ENCODE data around the gene ECI1. TPM values are rescaled to one million over a fixed set of nuclear protein-coding genes. Genes with fewer than 3 reads are reported as not detected.

ECI1 gene
- total RNA-seq, 1 experiment from 2014 or later, result 71.7 TPM

DNA sequence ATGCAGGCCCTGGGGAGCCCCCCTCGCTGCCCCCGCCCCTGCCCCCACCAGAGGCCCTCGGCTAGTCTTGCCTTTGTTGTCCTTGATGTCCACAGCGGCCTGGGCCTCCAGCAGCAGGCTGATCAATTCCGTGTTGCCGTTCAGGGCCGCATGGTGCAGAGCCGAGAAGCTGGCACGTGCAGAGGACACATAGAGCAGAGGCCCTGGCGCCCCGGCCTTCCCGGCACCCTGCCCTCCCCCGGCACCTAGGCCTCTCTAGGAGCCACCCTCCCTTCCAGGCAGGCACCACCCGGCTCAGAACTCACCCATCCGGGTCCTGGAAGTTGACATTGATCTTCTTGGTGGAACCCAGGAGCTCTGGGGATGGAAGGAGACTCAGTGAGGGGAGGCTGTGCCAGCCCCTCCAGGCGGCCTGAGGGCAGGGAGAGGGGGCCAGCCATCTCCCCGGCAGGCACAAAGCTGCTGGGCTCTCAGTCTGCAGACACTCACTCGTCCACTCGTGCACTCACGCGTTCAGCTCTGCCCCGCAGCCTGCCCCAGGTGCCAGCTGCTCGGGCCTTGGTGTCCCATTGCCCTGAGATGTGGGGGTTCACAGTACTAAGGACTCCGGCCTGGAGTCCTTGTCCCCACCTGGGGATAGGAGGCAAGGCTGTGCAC is 61.3 kb downstream of the ECI1 start:
- Histone ChIP-seq H3K27me3 (ENCODE audit: low read length) (no peaks in the 10 kb centered on the region), H3K4me3 (ENCODE audit: low read length) (no peak overlapping the region), H3K9ac (ENCODE audit: low read length) (no peak overlapping the region), H3K36me3 (ENCODE audit: low read depth, low read length) (no peaks in the 10 kb centered on the region), H3K9me3 (ENCODE audit: low read length) (no peaks in the 10 kb centered on the region), H3K27ac (ENCODE audit: low read length) (no peak overlapping the region), H3K4me1 (ENCODE audit: insufficient read depth, low read length) (peaks cover 5% of the 10 kb centered on the region; the same call in 1 of the 2 replicates), H3K79me2 (ENCODE audit: low read length) (no peaks in the 10 kb centered on the region), H3K4me2 (ENCODE audit: low read length) (no peak overlapping the region), H2AFZ (ENCODE audit: low read length) (no peak overlapping the region), H4K20me1 (ENCODE audit: low read length) (no peaks in the 10 kb centered on the region), H3F3A (ENCODE audit: low read length, unreplicated experiment) (no peaks in the 10 kb centered on the region), H3K9me2 (replicated peaks; ENCODE audit: low read length) (no peaks in the 10 kb centered on the region)
- ATAC-seq (no peak), DNase-seq (no peak)
- intact Hi-C loops (cut with micrococcal nuclease), result no loop called here
- no TSS peak for BruUV-seq (replicated peaks)
- TF ChIP-seq, protein P1, sequence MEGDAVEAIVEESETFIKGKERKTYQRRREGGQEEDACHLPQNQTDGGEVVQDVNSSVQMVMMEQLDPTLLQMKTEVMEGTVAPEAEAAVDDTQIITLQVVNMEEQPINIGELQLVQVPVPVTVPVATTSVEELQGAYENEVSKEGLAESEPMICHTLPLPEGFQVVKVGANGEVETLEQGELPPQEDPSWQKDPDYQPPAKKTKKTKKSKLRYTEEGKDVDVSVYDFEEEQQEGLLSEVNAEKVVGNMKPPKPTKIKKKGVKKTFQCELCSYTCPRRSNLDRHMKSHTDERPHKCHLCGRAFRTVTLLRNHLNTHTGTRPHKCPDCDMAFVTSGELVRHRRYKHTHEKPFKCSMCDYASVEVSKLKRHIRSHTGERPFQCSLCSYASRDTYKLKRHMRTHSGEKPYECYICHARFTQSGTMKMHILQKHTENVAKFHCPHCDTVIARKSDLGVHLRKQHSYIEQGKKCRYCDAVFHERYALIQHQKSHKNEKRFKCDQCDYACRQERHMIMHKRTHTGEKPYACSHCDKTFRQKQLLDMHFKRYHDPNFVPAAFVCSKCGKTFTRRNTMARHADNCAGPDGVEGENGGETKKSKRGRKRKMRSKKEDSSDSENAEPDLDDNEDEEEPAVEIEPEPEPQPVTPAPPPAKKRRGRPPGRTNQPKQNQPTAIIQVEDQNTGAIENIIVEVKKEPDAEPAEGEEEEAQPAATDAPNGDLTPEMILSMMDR (conservative IDR thresholded peaks at IDR 0.05; ENCODE audit: low read depth, low read length), result no peak
- TF ChIP-seq EZH2 (IDR thresholded peaks at IDR 0.05; ENCODE audit: low read length, unreplicated experiment), result no peak
- no peak for TF ChIP-seq EZH2phosphoT487 (IDR thresholded peaks at IDR 0.05; ENCODE audit: borderline replicate concordance, low read length)
- POLR2A ChIA-PET (ENCODE audit: unreplicated experiment), result no interaction called here
- CTCF ChIA-PET, result no interaction called here

Small RNAs within 50 kb of the gene (microRNA-seq; reads per million reads assigned to microRNA genes)
- 1.3 reads per million for gene MIR3677 (ENCODE audit: unreplicated experiment)
- gene MIR4717 (ENCODE audit: unreplicated experiment), result not detected

Other genes with a start within 250 kb of the ECI1 start
- gene ZNF598, start 241.8 kb downstream of the ECI1 start, total RNA-seq (2014; rRNA removed), result 44.4 and 60.1 TPM in 2 replicates
- gene NPW, start 231.8 kb downstream of the ECI1 start, total RNA-seq (2014; rRNA removed), result 3.8 and 5.6 TPM in 2 replicates
- gene NHERF2, start 224.7 kb downstream of the ECI1 start, total RNA-seq (2014; rRNA removed), result 145 and 160 TPM in 2 replicates
- gene NTHL1, start 203.8 kb downstream of the ECI1 start, total RNA-seq (2014; rRNA removed), result 87.1 and 90.1 TPM in 2 replicates
- gene TSC2, start 203.6 kb downstream of the ECI1 start, total RNA-seq (2014; rRNA removed), result 59.3 and 64.4 TPM in 2 replicates
- gene PKD1, start 115.7 kb downstream of the ECI1 start, total RNA-seq (2014; rRNA removed), result 58.9 and 77.3 TPM in 2 replicates
- gene RAB26, start 103.0 kb downstream of the ECI1 start, total RNA-seq (2014; rRNA removed), result 4.6 and 5.6 TPM in 2 replicates
- gene TRAF7, start 95.8 kb downstream of the ECI1 start, total RNA-seq (2014; rRNA removed), result 44.9 and 50.7 TPM in 2 replicates
- 1.6 and 1.7 TPM in 2 replicates for gene CASKIN1, start 55.0 kb downstream of the ECI1 start, total RNA-seq (2014; rRNA removed)
- gene MLST8, start 46.1 kb downstream of the ECI1 start, total RNA-seq (2014; rRNA removed), result 63.3 and 73.6 TPM in 2 replicates
- 2.1 and 4.8 TPM in 2 replicates for gene BRICD5, start 40.7 kb downstream of the ECI1 start, total RNA-seq (2014; rRNA removed)
- gene PGP, start 36.7 kb downstream of the ECI1 start, total RNA-seq (2014; rRNA removed), result 46.0 and 58.1 TPM in 2 replicates
- gene E4F1, start 28.0 kb downstream of the ECI1 start, total RNA-seq (2014; rRNA removed), result 49.0 and 57.7 TPM in 2 replicates
- 1.6 and 2.7 TPM in 2 replicates for gene DNASE1L2, start 15.1 kb downstream of the ECI1 start, total RNA-seq (2014; rRNA removed)
- 131 and 154 TPM in 2 replicates for gene RNPS1, start 16.5 kb upstream of the ECI1 start, total RNA-seq (2014; rRNA removed)
- 11.0 and 15.5 TPM in 2 replicates for gene ABCA3, start 89.1 kb upstream of the ECI1 start, total RNA-seq (2014; rRNA removed)
- gene CCNF, start 177.9 kb upstream of the ECI1 start, total RNA-seq (2014; rRNA removed), result 26.8 and 31.4 TPM in 2 replicates
- gene TEDC2, start 208.5 kb upstream of the ECI1 start, total RNA-seq (2014; rRNA removed), result 35.5 and 44.9 TPM in 2 replicates
- not detected in 2 replicates for gene NTN3, start 219.7 kb upstream of the ECI1 start, total RNA-seq (2014; rRNA removed)
- gene TBC1D24, start 223.5 kb upstream of the ECI1 start, total RNA-seq (2014; rRNA removed), result 11.3 and 15.2 TPM in 2 replicates